ENCODE data around the gene BCAS3.

BCAS3 gene

GRCh38 chr17:61324950-61325349 is 647.3 kb downstream of the BCAS3 start:
- Histone ChIP-seq H3K36me3 (ENCODE audit: control insufficient read depth, insufficient read depth, low read length) (no peaks in the 10 kb centered on the region), H3K9ac (ENCODE audit: low read length) (no peak overlapping the region), H3K4me1 (ENCODE audit: control insufficient read depth, insufficient read depth, low read length) (no peaks in the 10 kb centered on the region), H3K4me3 (ENCODE audit: low read length) (no peak overlapping the region), H3K27ac (ENCODE audit: low read depth, low read length) (no peak overlapping the region), H3K27me3 (ENCODE audit: control insufficient read depth, insufficient read depth, low read length) (no peaks in the 10 kb centered on the region)

GRCh38 chr17:61325382-61326073 is 647.9 kb downstream of the BCAS3 start:
- H3K4me3 ChIP-seq (ENCODE audit: low read length): no peak overlapping the region
- no peak overlapping the region for H3K27ac ChIP-seq (ENCODE audit: low read depth, low read length)
- H3K27me3 ChIP-seq (ENCODE audit: control insufficient read depth, insufficient read depth, low read length): no peaks in the 10 kb centered on the region

GRCh38 chr17:61326330-61326729 is 648.7 kb downstream of the BCAS3 start:
- Histone ChIP-seq H3K4me3 (ENCODE audit: low read length) (no peak overlapping the region), H3K27ac (ENCODE audit: low read depth, low read length) (no peak overlapping the region), H3K36me3 (ENCODE audit: control insufficient read depth, insufficient read depth, low read length) (no peaks in the 10 kb centered on the region), H3K4me1 (ENCODE audit: control insufficient read depth, insufficient read depth, low read length) (no peaks in the 10 kb centered on the region), H3K9ac (ENCODE audit: low read length) (no peak overlapping the region), H3K27me3 (ENCODE audit: control insufficient read depth, insufficient read depth, low read length) (no peaks in the 10 kb centered on the region)

More at GRCh38 chr17:61325382-61326073, 647.9 kb downstream of the BCAS3 start:
- Histone ChIP-seq H3K4me1 (ENCODE audit: control insufficient read depth, insufficient read depth, low read length) (no peaks in the 10 kb centered on the region), H3K36me3 (ENCODE audit: control insufficient read depth, insufficient read depth, low read length) (no peaks in the 10 kb centered on the region), H3K9ac (ENCODE audit: low read length) (no peak overlapping the region)

- no peak overlapping the region for H3K4me3 ChIP-seq (ENCODE audit: low read length)
- no peaks in the 10 kb centered on the region for H3K36me3 ChIP-seq (ENCODE audit: control insufficient read depth, insufficient read depth, low read length)
- H3K4me1 ChIP-seq (ENCODE audit: control insufficient read depth, insufficient read depth, low read length): no peaks in the 10 kb centered on the region
- H3K27ac ChIP-seq (ENCODE audit: low read depth, low read length): no peak overlapping the region
- H3K9ac ChIP-seq (ENCODE audit: low read length): no peak overlapping the region
- H3K27me3 ChIP-seq (ENCODE audit: control insufficient read depth, insufficient read depth, low read length): no peaks in the 10 kb centered on the region
Measured at GRCh38 chr17:61328351-61328750, 650.7 kb downstream of the BCAS3 start.

GRCh38 chr17:61330174-61331150 is 652.8 kb downstream of the BCAS3 start:
- Histone ChIP-seq H3K27ac (ENCODE audit: low read depth, low read length) (no peak overlapping the region), H3K36me3 (ENCODE audit: control insufficient read depth, insufficient read depth, low read length) (no peaks in the 10 kb centered on the region), H3K4me1 (ENCODE audit: control insufficient read depth, insufficient read depth, low read length) (no peaks in the 10 kb centered on the region), H3K9ac (ENCODE audit: low read length) (no peak overlapping the region), H3K4me3 (ENCODE audit: low read length) (no peak overlapping the region), H3K27me3 (ENCODE audit: control insufficient read depth, insufficient read depth, low read length) (no peaks in the 10 kb centered on the region)

- Histone ChIP-seq H3K36me3 (ENCODE audit: control insufficient read depth, insufficient read depth, low read length) (no peaks in the 10 kb centered on the region), H3K4me3 (ENCODE audit: low read length) (no peak overlapping the region), H3K27ac (ENCODE audit: low read depth, low read length) (no peak overlapping the region), H3K27me3 (ENCODE audit: control insufficient read depth, insufficient read depth, low read length) (no peaks in the 10 kb centered on the region), H3K9ac (ENCODE audit: low read length) (no peak overlapping the region), H3K4me1 (ENCODE audit: control insufficient read depth, insufficient read depth, low read length) (no peaks in the 10 kb centered on the region)
Measured at GRCh38 chr17:61331178-61331577, 653.5 kb downstream of the BCAS3 start.

- Histone ChIP-seq H3K27ac (ENCODE audit: low read depth, low read length) (no peak overlapping the region), H3K4me3 (ENCODE audit: low read length) (no peak overlapping the region), H3K9ac (ENCODE audit: low read length) (no peak overlapping the region), H3K36me3 (ENCODE audit: control insufficient read depth, insufficient read depth, low read length) (no peaks in the 10 kb centered on the region), H3K27me3 (ENCODE audit: control insufficient read depth, insufficient read depth, low read length) (no peaks in the 10 kb centered on the region), H3K4me1 (ENCODE audit: control insufficient read depth, insufficient read depth, low read length) (no peaks in the 10 kb centered on the region)
Measured at GRCh38 chr17:61331886-61332285, 654.2 kb downstream of the BCAS3 start.

- H3K9ac ChIP-seq (ENCODE audit: low read length): no peak overlapping the region
- H3K27me3 ChIP-seq (ENCODE audit: control insufficient read depth, insufficient read depth, low read length): peaks cover 2% of the 10 kb centered on the region
- no peak overlapping the region for H3K27ac ChIP-seq (ENCODE audit: low read depth, low read length)
- H3K4me1 ChIP-seq (ENCODE audit: control insufficient read depth, insufficient read depth, low read length): no peaks in the 10 kb centered on the region
- no peaks in the 10 kb centered on the region for H3K36me3 ChIP-seq (ENCODE audit: control insufficient read depth, insufficient read depth, low read length)
- no peak overlapping the region for H3K4me3 ChIP-seq (ENCODE audit: low read length)
Measured at GRCh38 chr17:61333136-61333535, 655.5 kb downstream of the BCAS3 start.

GRCh38 chr17:61334673-61335072 is 657.0 kb downstream of the BCAS3 start:
- peaks cover 2% of the 10 kb centered on the region for H3K27me3 ChIP-seq (ENCODE audit: control insufficient read depth, insufficient read depth, low read length)
- no peak overlapping the region for H3K4me3 ChIP-seq (ENCODE audit: low read length)
- H3K27ac ChIP-seq (ENCODE audit: low read depth, low read length): no peak overlapping the region
- no peaks in the 10 kb centered on the region for H3K36me3 ChIP-seq (ENCODE audit: control insufficient read depth, insufficient read depth, low read length)
- H3K9ac ChIP-seq (ENCODE audit: low read length): no peak overlapping the region
- no peaks in the 10 kb centered on the region for H3K4me1 ChIP-seq (ENCODE audit: control insufficient read depth, insufficient read depth, low read length)

- Histone ChIP-seq H3K27ac (ENCODE audit: low read depth, low read length) (no peak overlapping the region), H3K36me3 (ENCODE audit: control insufficient read depth, insufficient read depth, low read length) (no peaks in the 10 kb centered on the region), H3K27me3 (ENCODE audit: control insufficient read depth, insufficient read depth, low read length) (peaks cover 2% of the 10 kb centered on the region), H3K4me3 (ENCODE audit: low read length) (no peak overlapping the region), H3K4me1 (ENCODE audit: control insufficient read depth, insufficient read depth, low read length) (no peaks in the 10 kb centered on the region), H3K9ac (ENCODE audit: low read length) (no peak overlapping the region)
Measured at GRCh38 chr17:61335105-61335844, 657.6 kb downstream of the BCAS3 start.

GRCh38 chr17:61335845-61336655 is 658.4 kb downstream of the BCAS3 start:
- Histone ChIP-seq H3K4me3 (ENCODE audit: low read length) (no peak overlapping the region), H3K4me1 (ENCODE audit: control insufficient read depth, insufficient read depth, low read length) (no peaks in the 10 kb centered on the region), H3K27ac (ENCODE audit: low read depth, low read length) (no peak overlapping the region), H3K9ac (ENCODE audit: low read length) (no peak overlapping the region), H3K36me3 (ENCODE audit: control insufficient read depth, insufficient read depth, low read length) (no peaks in the 10 kb centered on the region), H3K27me3 (ENCODE audit: control insufficient read depth, insufficient read depth, low read length) (peaks cover 2% of the 10 kb centered on the region)

All from rectal smooth muscle tissue (tissue), 1 donor.